Measurements from ENCODE around the gene FPGS.

GRCh38 chr9:127853312-127854183 is 50.9 kb downstream of the FPGS start:
- TF ChIP-seq CTCF (IDR thresholded peaks at IDR 0.05) (no peak), POLR2A (IDR thresholded peaks at IDR 0.05) (no peak)

All from prostate gland (tissue), 2 donors.